Measurements from ENCODE around the gene IDH1.

GRCh38 chr2:208300847-208301618, 46.2 kb upstream of the IDH1 start:
- no peak for TF ChIP-seq POLR2A (IDR thresholded peaks at IDR 0.05)
- TF ChIP-seq, protein P1, sequence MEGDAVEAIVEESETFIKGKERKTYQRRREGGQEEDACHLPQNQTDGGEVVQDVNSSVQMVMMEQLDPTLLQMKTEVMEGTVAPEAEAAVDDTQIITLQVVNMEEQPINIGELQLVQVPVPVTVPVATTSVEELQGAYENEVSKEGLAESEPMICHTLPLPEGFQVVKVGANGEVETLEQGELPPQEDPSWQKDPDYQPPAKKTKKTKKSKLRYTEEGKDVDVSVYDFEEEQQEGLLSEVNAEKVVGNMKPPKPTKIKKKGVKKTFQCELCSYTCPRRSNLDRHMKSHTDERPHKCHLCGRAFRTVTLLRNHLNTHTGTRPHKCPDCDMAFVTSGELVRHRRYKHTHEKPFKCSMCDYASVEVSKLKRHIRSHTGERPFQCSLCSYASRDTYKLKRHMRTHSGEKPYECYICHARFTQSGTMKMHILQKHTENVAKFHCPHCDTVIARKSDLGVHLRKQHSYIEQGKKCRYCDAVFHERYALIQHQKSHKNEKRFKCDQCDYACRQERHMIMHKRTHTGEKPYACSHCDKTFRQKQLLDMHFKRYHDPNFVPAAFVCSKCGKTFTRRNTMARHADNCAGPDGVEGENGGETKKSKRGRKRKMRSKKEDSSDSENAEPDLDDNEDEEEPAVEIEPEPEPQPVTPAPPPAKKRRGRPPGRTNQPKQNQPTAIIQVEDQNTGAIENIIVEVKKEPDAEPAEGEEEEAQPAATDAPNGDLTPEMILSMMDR (IDR thresholded peaks at IDR 0.05), result no peak

All from body of pancreas (tissue), 4 donors.